Activated CD8-positive, alpha-beta memory T cell treated with anti-CD3 and anti-CD28 coated beads for 24 hours (primary cell): ENCODE measurements around the gene TOLLIP.
"Not testable (repeated sequence)": the region's sequence is repeated elsewhere in the genome, so short reads cannot be mapped to it uniquely, and the experiment has no call there.

Experiments
- DNase-seq: peaks from one replicate; pipeline ENCODE4 v3.0.0-alpha.2; 2020

The TOLLIP gene

GRCh38 chr11:1280116-1281035 is 29.1 kb downstream of the TOLLIP start:
- DNase-seq: no peak

- DNase-seq: no peak
These were observed 29.8 kb downstream of the TOLLIP start for GRCh38 chr11:1279674-1280055.

GRCh38 chr11:1278766-1279673 is 30.4 kb downstream of the TOLLIP start:
- no peak for DNase-seq

GRCh38 chr11:1277936-1278512 is 31.4 kb downstream of the TOLLIP start:
- DNase-seq: no peak

- no peak for DNase-seq
These were observed 32.4 kb downstream of the TOLLIP start for GRCh38 chr11:1276866-1277615.

GRCh38 chr11:1276041-1276790 is 33.2 kb downstream of the TOLLIP start:
- DNase-seq: no peak

GRCh38 chr11:1275021-1275420 is 34.4 kb downstream of the TOLLIP start:
- no peak for DNase-seq

GRCh38 chr11:1274501-1274900 is 34.9 kb downstream of the TOLLIP start:
- no peak for DNase-seq

GRCh38 chr11:1272531-1272930 is 36.9 kb downstream of the TOLLIP start:
- no peak for DNase-seq

- DNase-seq: no peak
These were observed 37.5 kb downstream of the TOLLIP start for GRCh38 chr11:1271927-1272326.

- no peak for DNase-seq
These were observed 38.0 kb downstream of the TOLLIP start for GRCh38 chr11:1271406-1271805.

GRCh38 chr11:1271002-1271401 is 38.4 kb downstream of the TOLLIP start:
- no peak for DNase-seq

GRCh38 chr11:1270476-1270875 is 39.0 kb downstream of the TOLLIP start:
- DNase-seq: no peak

- DNase-seq: no peak
These were observed 39.5 kb downstream of the TOLLIP start for GRCh38 chr11:1269957-1270356.

GRCh38 chr11:1267441-1268100 is 41.9 kb downstream of the TOLLIP start:
- no peak for DNase-seq

GRCh38 chr11:1266976-1267375 is 42.5 kb downstream of the TOLLIP start:
- DNase-seq: not testable (repeated sequence)

GRCh38 chr11:1265480-1265879 is 44.0 kb downstream of the TOLLIP start:
- not testable (repeated sequence) for DNase-seq

GRCh38 chr11:1264444-1264843 is 45.0 kb downstream of the TOLLIP start:
- DNase-seq: not testable (repeated sequence)

GRCh38 chr11:1263010-1263409 is 46.4 kb downstream of the TOLLIP start:
- DNase-seq: no peak

- peak; percentile 94 for DNase-seq
These were observed 47.0 kb downstream of the TOLLIP start for GRCh38 chr11:1262172-1263006.
